GM18502 (cell line): Measurements from ENCODE around the gene RADIL.

ENCODE experiments used
- ATAC-seq: cut with Tn5 transposase; IDR thresholded peaks from one replicate; pipeline ENCODE4 v1.9.1; 2021; ENCODE audit warnings: mild to moderate bottlenecking; ENCODE audit not compliant: unreplicated experiment, poor library complexity

The RADIL gene

GRCh38 chr7:4884164-4884563, 648 bp upstream of the RADIL start:
- ATAC-seq, result no peak

- no peak for ATAC-seq
Measured at GRCh38 chr7:4883033-4883371, 514 bp downstream of the RADIL start.

- no peak for ATAC-seq
Measured at GRCh38 chr7:4882169-4883032, 1.1 kb downstream of the RADIL start.

- ATAC-seq, result no peak
Measured at GRCh38 chr7:4880218-4880617, 3.3 kb downstream of the RADIL start.

GRCh38 chr7:4879396-4880081, 4.0 kb downstream of the RADIL start:
- ATAC-seq, result no peak

- no peak for ATAC-seq
Measured at GRCh38 chr7:4878336-4879335, 4.9 kb downstream of the RADIL start.

- no peak for ATAC-seq
Measured at GRCh38 chr7:4876586-4876985, 6.9 kb downstream of the RADIL start.

GRCh38 chr7:4875391-4875790, 8.1 kb downstream of the RADIL start:
- no peak for ATAC-seq

GRCh38 chr7:4873071-4873944, 10.2 kb downstream of the RADIL start:
- ATAC-seq, result no peak

GRCh38 chr7:4871930-4872675, 11.4 kb downstream of the RADIL start:
- ATAC-seq, result no peak

GRCh38 chr7:4871056-4871680, 12.3 kb downstream of the RADIL start:
- no peak for ATAC-seq

GRCh38 chr7:4868493-4868892, 15.0 kb downstream of the RADIL start:
- no peak for ATAC-seq

GRCh38 chr7:4866528-4867496, 16.7 kb downstream of the RADIL start:
- ATAC-seq, result no peak

- no peak for ATAC-seq
Measured at GRCh38 chr7:4862156-4862555, 21.4 kb downstream of the RADIL start.

- peak; percentile 79 for ATAC-seq
Measured at GRCh38 chr7:4861673-4862072, 21.8 kb downstream of the RADIL start, which contains the start of gene PAPOLB. PAPOLB (minus strand) TSS chr7:4862030; CDS start chr7:4861810, 220 bp downstream.

- ATAC-seq, result peak; percentile 65
Measured at GRCh38 chr7:4861227-4861626, 22.3 kb downstream of the RADIL start.

- no peak for ATAC-seq
Measured at GRCh38 chr7:4857189-4857588, 26.3 kb downstream of the RADIL start.
